ENCODE data around the gene EPN3.

- TF ChIP-seq CTCF (conservative IDR thresholded peaks at IDR 0.05; ENCODE audit: low read depth, low read length) = no peak
- TF ChIP-seq EZH2 (IDR thresholded peaks at IDR 0.05; ENCODE audit: borderline replicate concordance, low read depth, low read length, poor library complexity, severe bottlenecking) = no peak
Observed at GRCh38 chr17:50573866-50574611, 41.5 kb downstream of the EPN3 start.

All from A673 (cell line).